ENCODE measurements around the gene HAND1. TPM values are rescaled to one million over a fixed set of nuclear protein-coding genes. Genes with fewer than 3 reads are reported as not detected.
A peak's percentile ranks its signal among the peaks of the same experiment; 100 is the strongest.

HAND1 gene
- total RNA-seq, 1 donor from 2014 or later = 0.47 TPM

DNA sequence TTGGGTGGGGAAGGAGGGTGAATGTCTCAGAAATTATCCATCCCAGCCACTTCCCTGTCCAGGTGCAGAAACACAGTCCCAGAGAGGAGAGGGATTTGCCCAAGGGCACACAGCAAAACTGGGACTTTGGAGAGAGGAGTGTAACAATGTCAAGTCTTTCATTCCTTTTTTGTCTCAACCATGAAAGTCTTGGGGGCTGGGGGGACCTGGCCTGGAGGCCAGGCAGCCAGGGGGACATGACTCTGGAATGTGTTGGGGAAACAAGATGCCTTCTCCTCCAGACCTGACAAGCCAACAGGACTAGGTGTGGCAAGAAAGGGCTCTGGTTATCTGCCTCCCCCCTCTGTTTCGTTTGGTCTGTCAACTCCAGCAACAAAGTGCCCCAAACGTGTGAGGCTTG is 13.9 kb upstream of the HAND1 start:
- Mint-ChIP-seq H3K4me3 (ENCODE audit: unreplicated experiment) (no peak overlapping the region), H3K4me1 (ENCODE audit: low read depth, unreplicated experiment) (peaks cover 22% of the 10 kb centered on the region), H3K36me3 (ENCODE audit: unreplicated experiment) (no peaks in the 10 kb centered on the region), H3K27me3 (ENCODE audit: unreplicated experiment) (peaks cover 5% of the 10 kb centered on the region), H3K27ac (ENCODE audit: unreplicated experiment) (no peak overlapping the region), H3K9me3 (ENCODE audit: unreplicated experiment) (peaks cover 2% of the 10 kb centered on the region)
- TF ChIP-seq, protein P1, sequence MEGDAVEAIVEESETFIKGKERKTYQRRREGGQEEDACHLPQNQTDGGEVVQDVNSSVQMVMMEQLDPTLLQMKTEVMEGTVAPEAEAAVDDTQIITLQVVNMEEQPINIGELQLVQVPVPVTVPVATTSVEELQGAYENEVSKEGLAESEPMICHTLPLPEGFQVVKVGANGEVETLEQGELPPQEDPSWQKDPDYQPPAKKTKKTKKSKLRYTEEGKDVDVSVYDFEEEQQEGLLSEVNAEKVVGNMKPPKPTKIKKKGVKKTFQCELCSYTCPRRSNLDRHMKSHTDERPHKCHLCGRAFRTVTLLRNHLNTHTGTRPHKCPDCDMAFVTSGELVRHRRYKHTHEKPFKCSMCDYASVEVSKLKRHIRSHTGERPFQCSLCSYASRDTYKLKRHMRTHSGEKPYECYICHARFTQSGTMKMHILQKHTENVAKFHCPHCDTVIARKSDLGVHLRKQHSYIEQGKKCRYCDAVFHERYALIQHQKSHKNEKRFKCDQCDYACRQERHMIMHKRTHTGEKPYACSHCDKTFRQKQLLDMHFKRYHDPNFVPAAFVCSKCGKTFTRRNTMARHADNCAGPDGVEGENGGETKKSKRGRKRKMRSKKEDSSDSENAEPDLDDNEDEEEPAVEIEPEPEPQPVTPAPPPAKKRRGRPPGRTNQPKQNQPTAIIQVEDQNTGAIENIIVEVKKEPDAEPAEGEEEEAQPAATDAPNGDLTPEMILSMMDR (IDR thresholded peaks at IDR 0.05; ENCODE audit: partially characterized antibody, unreplicated experiment) = no peak
- DNase-seq = no peak

- Mint-ChIP-seq H3K27me3 (ENCODE audit: unreplicated experiment) (peaks cover 16% of the 10 kb centered on the region), H3K4me3 (ENCODE audit: unreplicated experiment) (peak overlapping the region; percentile 6), H3K4me1 (ENCODE audit: low read depth, unreplicated experiment) (peaks cover 49% of the 10 kb centered on the region), H3K36me3 (ENCODE audit: unreplicated experiment) (no peaks in the 10 kb centered on the region), H3K27ac (ENCODE audit: unreplicated experiment) (no peak overlapping the region), H3K9me3 (ENCODE audit: unreplicated experiment) (peaks cover 5% of the 10 kb centered on the region)
- TF ChIP-seq, protein P1 (IDR thresholded peaks at IDR 0.05; ENCODE audit: partially characterized antibody, unreplicated experiment) = no peak
- no peak for DNase-seq
These were observed 9.5 kb upstream of the HAND1 start for GRCh38 chr5:154487541-154487940.

DNA sequence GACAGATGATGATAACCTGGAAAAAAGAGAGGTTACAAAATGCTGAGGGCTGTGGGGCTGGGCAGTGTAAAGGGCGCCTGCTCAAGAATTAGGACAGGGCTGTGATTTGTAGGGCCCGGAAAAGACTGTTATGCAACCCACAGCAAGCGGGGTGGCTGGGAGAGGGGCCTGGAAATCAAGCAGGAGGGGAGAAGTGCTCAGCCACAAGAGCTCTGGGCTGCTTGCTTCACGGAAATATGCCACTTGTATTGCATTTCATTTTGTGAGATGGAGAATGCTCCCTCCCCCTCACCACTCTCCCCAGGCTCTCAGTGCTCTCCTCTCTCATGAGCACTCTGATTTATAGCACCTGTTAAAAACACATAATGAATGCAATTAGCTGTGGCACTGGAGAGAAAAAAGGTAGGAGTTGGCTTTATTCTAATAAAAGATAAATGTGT is 8.4 kb upstream of the HAND1 start:
- peaks cover 5% of the 10 kb centered on the region for H3K9me3 Mint-ChIP-seq (ENCODE audit: unreplicated experiment)
- peak overlapping the region; percentile 81 for H3K4me3 Mint-ChIP-seq (ENCODE audit: unreplicated experiment)
- H3K27ac Mint-ChIP-seq (ENCODE audit: unreplicated experiment) = peak overlapping the region; percentile 49
- TF ChIP-seq, protein P1 (IDR thresholded peaks at IDR 0.05; ENCODE audit: partially characterized antibody, unreplicated experiment) = no peak
- H3K27me3 Mint-ChIP-seq (ENCODE audit: unreplicated experiment) = peaks cover 23% of the 10 kb centered on the region
- peaks cover 49% of the 10 kb centered on the region for H3K4me1 Mint-ChIP-seq (ENCODE audit: low read depth, unreplicated experiment)
- no peak for DNase-seq
- H3K36me3 Mint-ChIP-seq (ENCODE audit: unreplicated experiment) = no peaks in the 10 kb centered on the region

DNA sequence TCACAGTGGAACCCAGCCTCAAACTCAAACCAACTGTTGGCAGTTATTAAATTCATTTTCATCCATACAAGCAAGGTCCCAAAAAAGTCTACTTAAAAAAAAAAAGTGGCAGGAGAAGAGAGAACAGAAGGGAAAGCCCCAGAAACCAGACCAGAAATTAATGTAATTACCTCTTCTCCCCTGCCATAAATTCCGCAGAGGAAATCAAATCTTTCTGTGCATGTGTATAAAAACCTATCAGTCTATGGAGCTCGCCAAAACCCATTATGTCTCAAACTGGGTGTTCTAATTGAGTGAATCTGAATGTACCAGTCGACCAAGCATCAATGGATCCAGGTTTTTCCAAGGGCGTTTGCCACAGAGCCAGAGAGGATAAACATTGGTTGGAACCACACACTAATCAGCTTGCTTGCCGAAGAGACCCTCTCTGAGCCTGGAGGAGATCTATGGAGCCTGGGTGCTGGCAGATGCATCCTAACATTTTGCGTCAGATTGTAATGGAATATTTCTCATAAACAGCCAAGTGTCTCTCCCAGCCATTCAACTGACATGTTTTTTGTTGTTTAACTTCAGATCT is 7.9 kb upstream of the HAND1 start:
- TF ChIP-seq, protein P1 (IDR thresholded peaks at IDR 0.05; ENCODE audit: partially characterized antibody, unreplicated experiment) = no peak
- no peak for DNase-seq
- peaks cover 49% of the 10 kb centered on the region for H3K4me1 Mint-ChIP-seq (ENCODE audit: low read depth, unreplicated experiment)
- peak overlapping the region; percentile 49 for H3K27ac Mint-ChIP-seq (ENCODE audit: unreplicated experiment)
- no peaks in the 10 kb centered on the region for H3K36me3 Mint-ChIP-seq (ENCODE audit: unreplicated experiment)
- peak overlapping the region; percentile 81 for H3K4me3 Mint-ChIP-seq (ENCODE audit: unreplicated experiment)
- H3K27me3 Mint-ChIP-seq (ENCODE audit: unreplicated experiment) = peaks cover 27% of the 10 kb centered on the region
- peaks cover 5% of the 10 kb centered on the region for H3K9me3 Mint-ChIP-seq (ENCODE audit: unreplicated experiment)

- DNase-seq = no peak
- peaks cover 36% of the 10 kb centered on the region for H3K27me3 Mint-ChIP-seq (ENCODE audit: unreplicated experiment)
- peak overlapping the region; percentile 17 for H3K27ac Mint-ChIP-seq (ENCODE audit: unreplicated experiment)
- peaks cover 49% of the 10 kb centered on the region for H3K4me1 Mint-ChIP-seq (ENCODE audit: low read depth, unreplicated experiment)
- peaks cover 5% of the 10 kb centered on the region for H3K9me3 Mint-ChIP-seq (ENCODE audit: unreplicated experiment)
- H3K4me3 Mint-ChIP-seq (ENCODE audit: unreplicated experiment) = peak overlapping the region; percentile 81
- TF ChIP-seq, protein P1 (IDR thresholded peaks at IDR 0.05; ENCODE audit: partially characterized antibody, unreplicated experiment) = no peak
- H3K36me3 Mint-ChIP-seq (ENCODE audit: unreplicated experiment) = peaks cover 5% of the 10 kb centered on the region
These were observed 7.1 kb upstream of the HAND1 start for GRCh38 chr5:154485096-154485491.
